HCT116 (cell line): Measurements from ENCODE around the gene GRHPR. TPM values are rescaled to one million over a fixed set of nuclear protein-coding genes. Genes with fewer than 3 reads are reported as not detected.

Experiments
- ATAC-seq: fragments of 200-7000 bp; cut with Tn5 transposase; 2 replicates; pipeline ENCODE4 v1.9.1; 2020; ENCODE audit warnings: mild to moderate bottlenecking, moderate library complexity
- BruUV-seq: library from RNA; stranded (reverse); fragments of 400-500 nt; replicated peaks from 2 replicates; lab custom pipeline; 2021; lab: Mats Ljungman, UMichigan
- CTCF ChIA-PET: fragments of 300-600 bp; sonication (Branson Sonifier 250); formaldehyde crosslinking; loops from one replicate; lab custom pipeline; 2021; ENCODE audit warnings: antibody characterized with exemption; lab: Charles Lee
- POLR2A ChIA-PET: fragments of 300-600, 350-600 bp; sonication (Branson Sonifier 250); formaldehyde crosslinking; loops from one replicate; lab custom pipeline; 2021; ENCODE audit warnings: antibody characterized with exemption; lab: Charles Lee
- RAD21 ChIA-PET, 2 experiments: fragments of 300-600 bp; sonication (Branson Sonifier 250); formaldehyde crosslinking; loops; one replicate each; lab custom pipeline; 2023; ENCODE audit warnings: low total read pairs in 2 of 2; ENCODE audit not compliant: uncharacterized antibody in 2 of 2, unreplicated experiment in 2 of 2, low non-redundant PET in 1 of 2; lab: Charles Lee
- DNase-seq: peaks from one replicate; pipeline ENCODE4 v3.0.0-alpha.2; 2010; ENCODE audit warnings: low read depth, low spot score
- H2AFZ ChIP-seq: fragments of 200-600 bp; shearing (Covaris generic), sonication (generic); 2 replicates; pipeline ENCODE4 v1.6.1; 2017; ENCODE audit warnings: low read depth, mixed run types, mixed read lengths, antibody characterized with exemption, low read length; ENCODE audit not compliant: poor library complexity, severe bottlenecking
- H3K27ac ChIP-seq: 2 replicates; pipeline ENCODE4 v1.5.1; 2012; ENCODE audit warnings: low read depth, low read length
- H3K27me3 ChIP-seq: fragments of 200-600 bp; sonication (generic); 2 replicates; pipeline ENCODE4 v1.6.1; 2016; ENCODE audit warnings: mixed run types, low read length, mixed read lengths; ENCODE audit not compliant: insufficient read depth
- H3K36me3 ChIP-seq, 2 experiments: fragments of 200-500 bp in 1 of 2; fragments of 200-600 bp in 1 of 2; sonication (Bioruptor generic) in 1 of 2; sonication (generic) in 1 of 2; 2 replicates each; pipeline versions ENCODE4 v1.5.1 to v1.6.1; 2014 to 2016; ENCODE audit warnings: low read length in 2 of 2, inconsistent platforms in 1 of 2, mixed read lengths in 1 of 2, mixed run types in 1 of 2; ENCODE audit not compliant: insufficient read depth in 2 of 2, control insufficient read depth in 1 of 2
- H3K4me1 ChIP-seq, 2 experiments: fragments of 200-600 bp in 1 of 2; sonication (generic) in 1 of 2; 2 replicates each; pipeline versions ENCODE4 v1.5.1 to v1.6.1; 2012 to 2017; ENCODE audit warnings: low read length in 2 of 2, inconsistent platforms in 1 of 2, mild to moderate bottlenecking in 1 of 2, mixed read lengths in 1 of 2, mixed run types in 1 of 2, moderate library complexity in 1 of 2; ENCODE audit not compliant: insufficient read depth in 2 of 2, control insufficient read depth in 1 of 2
- H3K4me2 ChIP-seq: fragments of 200-600 bp; sonication (generic); 2 replicates; pipeline ENCODE4 v1.6.1; 2017; ENCODE audit warnings: mixed run types, low read length, mixed read lengths
- H3K4me3 ChIP-seq, 2 experiments: fragments of 200-600 bp in 1 of 2; sonication (generic) in 1 of 2; replicated peaks in 1 of 2; 2 replicates each; pipeline ENCODE4 v1.5.1; 2011 to 2016; ENCODE audit warnings: low read length in 2 of 2, control low read depth in 1 of 2, low read depth in 1 of 2, mild to moderate bottlenecking in 1 of 2, mixed read lengths in 1 of 2, mixed run types in 1 of 2
- H3K79me2 ChIP-seq: fragments of 200-600 bp; sonication (generic); 2 replicates; pipeline ENCODE4 v1.6.1; 2017; ENCODE audit warnings: mild to moderate bottlenecking, mixed run types, low read length, moderate library complexity, mixed read lengths; ENCODE audit not compliant: insufficient read depth
- H3K9ac ChIP-seq: fragments of 200-600 bp; sonication (generic); 2 replicates; pipeline ENCODE4 v1.6.1; 2016; ENCODE audit warnings: low read length, mixed read lengths
- H3K9me2 ChIP-seq: fragments of 200-600 bp; sonication (generic), shearing (Covaris generic); 2 replicates; pipeline ENCODE4 v1.6.1; 2017; ENCODE audit warnings: mixed run types, mild to moderate bottlenecking, moderate library complexity; ENCODE audit not compliant: insufficient read depth
- H3K9me3 ChIP-seq, 2 experiments: fragments of 200-500 bp in 1 of 2; fragments of 200-600 bp in 1 of 2; sonication (Bioruptor generic) in 1 of 2; sonication (generic) in 1 of 2; 2 replicates each; pipeline ENCODE4 v1.6.1; 2014 to 2017; ENCODE audit warnings: low read length in 2 of 2, mixed read lengths in 2 of 2, inconsistent platforms in 1 of 2, low read depth in 1 of 2, mild to moderate bottlenecking in 1 of 2, mixed run types in 1 of 2, moderate library complexity in 1 of 2; ENCODE audit not compliant: control insufficient read depth in 1 of 2, insufficient read depth in 1 of 2
- H4K20me1 ChIP-seq: fragments of 200-600 bp; sonication (generic), shearing (Covaris generic); 2 replicates; pipeline ENCODE4 v1.6.1; 2017; ENCODE audit warnings: mixed run types, mild to moderate bottlenecking, moderate library complexity; ENCODE audit not compliant: insufficient read depth
- ATF3 ChIP-seq: IDR thresholded peaks from 2 replicates; pipeline ENCODE4 v1.6.1; 2012
- CBX3 ChIP-seq: IDR thresholded peaks from 2 replicates; pipeline ENCODE4 v1.6.1; 2012; ENCODE audit warnings: low read depth
- CEBPB ChIP-seq: IDR thresholded peaks from 2 replicates; pipeline ENCODE4 v1.6.1; 2012; ENCODE audit warnings: low read depth
- CTCF ChIP-seq, 3 experiments: fragments of 200-600 bp in 1 of 3; sonication (generic) in 1 of 3; IDR thresholded peaks in 2 of 3; conservative IDR thresholded peaks in 1 of 3; 2 replicates each; pipeline ENCODE4 v1.5.1; 2012 to 2017; ENCODE audit warnings: low read depth in 2 of 3, low read length in 2 of 3, antibody characterized with exemption in 1 of 3, borderline replicate concordance in 1 of 3, control low read depth in 1 of 3, mild to moderate bottlenecking in 1 of 3, mixed read lengths in 1 of 3, mixed run types in 1 of 3, moderate library complexity in 1 of 3; ENCODE audit not compliant: insufficient read depth in 1 of 3
- ELF1 ChIP-seq: IDR thresholded peaks from 2 replicates; pipeline ENCODE4 v1.6.1; 2012; ENCODE audit warnings: low read depth, borderline replicate concordance
- EZH2 ChIP-seq: fragments of 200-600 bp; sonication (generic); IDR thresholded peaks from 2 replicates; pipeline ENCODE4 v1.6.1; 2017; ENCODE audit warnings: antibody characterized with exemption, mixed run types
- FOSL1 ChIP-seq: IDR thresholded peaks from 2 replicates; pipeline ENCODE4 v1.6.1; 2012; ENCODE audit warnings: low read depth
- JUND ChIP-seq: IDR thresholded peaks from 2 replicates; pipeline ENCODE4 v1.6.1; 2012
- MAX ChIP-seq: IDR thresholded peaks from 2 replicates; pipeline ENCODE4 v1.6.1; 2012
- POLR2A ChIP-seq: IDR thresholded peaks from 2 replicates; pipeline ENCODE4 v1.7.0; 2011; ENCODE audit warnings: borderline replicate concordance; ENCODE audit not compliant: insufficient read depth, insufficient read length; ENCODE audit errors: extremely low read depth
- POLR2AphosphoS5 ChIP-seq: IDR thresholded peaks from 2 replicates; pipeline ENCODE4 v1.6.1; 2011; ENCODE audit warnings: mild to moderate bottlenecking, low read depth, low read length, moderate library complexity
- SIN3A ChIP-seq: IDR thresholded peaks from 2 replicates; pipeline ENCODE4 v1.6.1; 2012; ENCODE audit warnings: low read depth
- SP1 ChIP-seq: IDR thresholded peaks from 2 replicates; pipeline ENCODE4 v1.6.1; 2012; ENCODE audit warnings: low read depth
- TCF7L2 ChIP-seq: IDR thresholded peaks from 2 replicates; pipeline ENCODE4 v1.7.0; 2011; ENCODE audit warnings: borderline replicate concordance, inconsistent platforms; ENCODE audit not compliant: insufficient read depth, insufficient read length; ENCODE audit errors: extremely low read depth
- YY1 ChIP-seq: IDR thresholded peaks from 2 replicates; pipeline ENCODE4 v1.6.1; 2011; ENCODE audit warnings: low read length, low read depth, moderate library complexity, mild to moderate bottlenecking; ENCODE audit not compliant: insufficient replicate concordance; ENCODE audit errors: extremely low read depth
- ZBTB33 ChIP-seq: IDR thresholded peaks from 2 replicates; pipeline ENCODE4 v1.6.1; 2011; ENCODE audit warnings: mild to moderate bottlenecking, low read length, moderate library complexity; ENCODE audit not compliant: insufficient replicate concordance; ENCODE audit errors: extremely low read depth
- ZNF274 ChIP-seq: fragments of 200-500 bp; sonication (Bioruptor generic); IDR thresholded peaks from 2 replicates; pipeline ENCODE4 v1.6.1; 2014; ENCODE audit warnings: mild to moderate bottlenecking, low read depth, low read length, inconsistent platforms
- intact Hi-C: fragments of 100-400 bp; cut with micrococcal nuclease; formaldehyde crosslinking; loops from 2 replicates; pipeline ENCODE4 v1.10.0; 2022
- total RNA-seq: library from RNA; stranded (reverse); gene quantifications from one replicate; pipeline ENCODE4 v1.2.1, GENCODE V29; 2021; ENCODE audit not compliant: unreplicated experiment

Gene GRHPR
- total RNA-seq, 1 experiment from 2014 or later, result 106 TPM

- H3K9me2 ChIP-seq, result no peaks in the 10 kb centered on the region
- DNase-seq (no peak), ATAC-seq (no peak)
- no peaks in the 10 kb centered on the region for H3K9me3 ChIP-seq
- H3K4me1 ChIP-seq, result peaks cover 0 to 19% of the 10 kb centered on the region in 2 experiments; a peak in 3 of 4 replicates
- no TSS peak for BruUV-seq
- H3K4me2 ChIP-seq, result no peak overlapping the region
- intact Hi-C loops, result no loop called here
- no peak overlapping the region for H3K4me3 ChIP-seq
- ChIA-PET POLR2A (no interaction called here), RAD21 (no interaction called here), CTCF (interaction anchor here (0.6 kb wide), 1 partner anchor 8 kb away, joined by 3 read pairs; no protein-coding TSS in a partner anchor)
- no peaks in the 10 kb centered on the region for H3K27me3 ChIP-seq
- peaks cover 29% of the 10 kb centered on the region; the same call in 1 of the 2 replicates for H4K20me1 ChIP-seq
- H3K27ac ChIP-seq, result no peak overlapping the region
- TF ChIP-seq EZH2, result no peak
- no peak for TF ChIP-seq FOSL1
- TF ChIP-seq JUND, result no peak
- TF ChIP-seq TCF7L2, result no peak
- TF ChIP-seq SIN3A, result no peak
- no peak for TF ChIP-seq ELF1
- TF ChIP-seq CTCF (IDR thresholded peaks at IDR 0.05 in 2 of 3, conservative IDR thresholded peaks at IDR 0.05 in 1 of 3; ENCODE audit: borderline replicate concordance in 1 of 3, insufficient read depth in 1 of 3, low read depth in 2 of 3, low read length in 2 of 3), result no peak
- TF ChIP-seq MAX, result no peak
- no peak for TF ChIP-seq YY1
- no peak for TF ChIP-seq POLR2AphosphoS5
- TF ChIP-seq POLR2A, result no peak
- TF ChIP-seq CBX3, result no peak
- no peak for TF ChIP-seq ATF3
- TF ChIP-seq CEBPB, result no peak
- TF ChIP-seq ZNF274, result no peak
- TF ChIP-seq SP1, result no peak
- TF ChIP-seq ZBTB33, result no peak
- H3K9ac ChIP-seq, result no peak overlapping the region
- H3K79me2 ChIP-seq, result peaks cover 99% of the 10 kb centered on the region
- no peak overlapping the region for H2AFZ ChIP-seq
- peaks cover 28 to 61% of the 10 kb centered on the region in 2 experiments for H3K36me3 ChIP-seq
These were observed 20.1 kb downstream of the GRHPR start for GRCh38 chr9:37442556-37442955.
